ENCODE results near the gene MRPL24.
A peak's percentile ranks its signal among the peaks of the same experiment; 100 is the strongest.

Gene MRPL24

DNA sequence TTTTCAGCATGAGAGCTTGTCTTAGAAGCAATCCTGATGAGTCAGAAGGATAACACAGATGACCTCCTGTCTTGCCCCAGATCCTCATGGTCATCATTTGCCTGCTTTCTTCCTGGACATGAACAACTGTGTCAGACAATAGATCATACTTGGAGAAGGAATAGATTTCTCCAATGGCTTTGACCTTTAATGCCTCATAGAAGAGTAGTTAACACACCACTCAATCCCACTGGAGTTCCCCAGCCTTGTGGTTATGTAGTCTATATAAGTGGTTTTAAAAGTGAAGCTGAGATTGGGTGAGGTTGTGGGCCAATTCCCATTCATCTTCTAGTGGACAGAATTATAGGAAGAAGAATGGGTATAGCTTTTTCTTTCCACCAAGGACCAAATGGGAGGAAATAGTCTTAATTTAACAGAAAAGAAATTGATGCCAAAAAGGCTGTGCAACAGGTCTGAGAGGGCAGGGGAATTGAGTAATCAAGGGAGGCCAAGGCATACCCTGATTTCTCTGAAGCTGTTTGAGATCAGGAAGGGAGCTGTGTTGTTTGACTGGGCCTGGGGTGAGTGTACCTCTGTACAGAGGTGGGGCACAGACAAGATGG is 40.8 kb upstream of the MRPL24 start:
- H2BK15ac ChIP-seq (replicated peaks; ENCODE audit: low read depth) = no peak overlapping the region
- H4K8ac ChIP-seq (ENCODE audit: low read depth, low read length) = no peak overlapping the region
- peaks cover 34% of the 10 kb centered on the region for H3K79me2 ChIP-seq (ENCODE audit: control insufficient read depth, insufficient read depth, low read length)
- H2BK120ac ChIP-seq (ENCODE audit: low read depth, low read length) = no peak overlapping the region
- no peak overlapping the region for H4K5ac ChIP-seq (ENCODE audit: low read length)
- no peak overlapping the region for H3K56ac ChIP-seq (ENCODE audit: low read length)
- peaks cover 6% of the 10 kb centered on the region for H3K36me3 ChIP-seq (ENCODE audit: control insufficient read depth, insufficient read depth, low read length)
- peaks cover 2% of the 10 kb centered on the region for H3K4me1 ChIP-seq (ENCODE audit: control insufficient read depth, low read depth, low read length)
- no peak overlapping the region for H3K27ac ChIP-seq (ENCODE audit: low read depth, low read length)
- no peak overlapping the region for H3K4me3 ChIP-seq (ENCODE audit: low read length)
- H3K4ac ChIP-seq (ENCODE audit: low read depth, low read length) = no peak overlapping the region
- H3K18ac ChIP-seq (ENCODE audit: low read length) = no peak overlapping the region
- no peak overlapping the region for H3K9ac ChIP-seq (ENCODE audit: low read length)
- DNase-seq = no peak
- H3K27me3 ChIP-seq (ENCODE audit: insufficient read depth, low read length, poor library complexity) = no peaks in the 10 kb centered on the region
- H3K4me2 ChIP-seq (ENCODE audit: low read length) = no peak overlapping the region
- no peak overlapping the region for H2AK5ac ChIP-seq (ENCODE audit: low read length)
- H3K79me1 ChIP-seq (ENCODE audit: low read length) = peaks cover 18% of the 10 kb centered on the region
- no peak overlapping the region for H3K23ac ChIP-seq (ENCODE audit: low read length)
- H2BK5ac ChIP-seq (ENCODE audit: low read length) = no peak overlapping the region

DNA sequence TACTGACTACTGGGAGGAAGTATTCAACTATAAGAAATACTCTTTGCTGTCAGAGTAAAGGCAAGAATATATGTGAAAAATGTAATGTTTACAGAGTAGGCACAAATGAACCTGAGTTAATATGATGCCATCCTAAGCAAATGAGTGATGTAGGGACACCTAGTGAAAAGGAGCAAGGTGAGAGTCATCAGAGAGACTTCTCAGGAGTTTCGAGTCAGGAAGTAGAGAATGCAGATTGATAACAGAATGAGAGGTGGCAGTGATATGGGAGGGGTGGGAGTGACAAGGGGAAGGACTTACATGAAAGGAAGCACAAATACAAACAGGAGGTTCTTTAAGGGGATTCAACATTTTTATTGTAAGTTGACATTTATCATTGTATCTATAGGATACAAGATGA is 36.7 kb upstream of the MRPL24 start:
- peaks cover 3% of the 10 kb centered on the region for H3K36me3 ChIP-seq (ENCODE audit: control insufficient read depth, insufficient read depth, low read length)
- H3K27ac ChIP-seq (ENCODE audit: low read depth, low read length) = no peak overlapping the region
- H3K79me2 ChIP-seq (ENCODE audit: control insufficient read depth, insufficient read depth, low read length) = peaks cover 62% of the 10 kb centered on the region
- H2AK5ac ChIP-seq (ENCODE audit: low read length) = no peak overlapping the region
- no peak overlapping the region for H3K18ac ChIP-seq (ENCODE audit: low read length)
- no peak overlapping the region for H3K56ac ChIP-seq (ENCODE audit: low read length)
- H3K4me1 ChIP-seq (ENCODE audit: control insufficient read depth, low read depth, low read length) = peaks cover 2% of the 10 kb centered on the region
- H2BK15ac ChIP-seq (replicated peaks; ENCODE audit: low read depth) = no peak overlapping the region
- H3K4ac ChIP-seq (ENCODE audit: low read depth, low read length) = no peak overlapping the region
- H3K79me1 ChIP-seq (ENCODE audit: low read length) = peaks cover 14% of the 10 kb centered on the region
- H3K27me3 ChIP-seq (ENCODE audit: insufficient read depth, low read length, poor library complexity) = no peaks in the 10 kb centered on the region
- no peak overlapping the region for H3K4me2 ChIP-seq (ENCODE audit: low read length)
- no peak overlapping the region for H2BK5ac ChIP-seq (ENCODE audit: low read length)
- peak; percentile 59 for DNase-seq
- H3K9ac ChIP-seq (ENCODE audit: low read length) = no peak overlapping the region
- no peak overlapping the region for H3K23ac ChIP-seq (ENCODE audit: low read length)
- H3K4me3 ChIP-seq (ENCODE audit: low read length) = no peak overlapping the region
- H4K8ac ChIP-seq (ENCODE audit: low read depth, low read length) = no peak overlapping the region
- H4K5ac ChIP-seq (ENCODE audit: low read length) = no peak overlapping the region
- H2BK120ac ChIP-seq (ENCODE audit: low read depth, low read length) = no peak overlapping the region
- no CpG with 5 or more reads among the region's 1 CpG for WGBS (ENCODE audit: extremely low coverage, insufficient coverage, low lambda C conversion rate)

DNA sequence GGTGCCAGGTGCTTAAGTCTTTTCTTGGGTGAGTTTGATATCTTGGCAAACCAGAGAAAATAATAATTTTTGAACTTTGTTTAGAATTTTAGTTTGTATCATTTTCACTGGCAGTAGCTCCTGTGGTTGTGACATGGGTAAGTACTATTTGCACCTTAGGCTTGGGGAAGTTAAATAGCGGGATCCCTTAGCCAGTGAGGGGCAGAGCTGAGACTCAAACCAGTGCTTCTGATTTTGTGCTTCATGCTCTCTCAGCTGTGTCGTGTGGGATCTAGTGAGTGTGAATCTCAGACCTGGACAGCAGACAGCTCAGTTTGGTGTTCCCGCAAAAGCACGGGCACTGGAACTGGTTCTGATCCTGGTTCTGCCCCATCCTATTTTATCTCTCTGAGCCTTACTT is 36.1 kb upstream of the MRPL24 start:
- no peak overlapping the region for H2BK5ac ChIP-seq (ENCODE audit: low read length)
- H3K27me3 ChIP-seq (ENCODE audit: insufficient read depth, low read length, poor library complexity) = no peaks in the 10 kb centered on the region
- peaks cover 2% of the 10 kb centered on the region for H3K4me1 ChIP-seq (ENCODE audit: control insufficient read depth, low read depth, low read length)
- no peak overlapping the region for H3K4ac ChIP-seq (ENCODE audit: low read depth, low read length)
- peaks cover 13% of the 10 kb centered on the region for H3K79me1 ChIP-seq (ENCODE audit: low read length)
- no peak overlapping the region for H3K4me3 ChIP-seq (ENCODE audit: low read length)
- peak; percentile 22 for DNase-seq
- H3K9ac ChIP-seq (ENCODE audit: low read length) = no peak overlapping the region
- peaks cover 66% of the 10 kb centered on the region for H3K79me2 ChIP-seq (ENCODE audit: control insufficient read depth, insufficient read depth, low read length)
- H4K8ac ChIP-seq (ENCODE audit: low read depth, low read length) = no peak overlapping the region
- H2BK120ac ChIP-seq (ENCODE audit: low read depth, low read length) = no peak overlapping the region
- no CpG with 5 or more reads among the region's 4 CpGs for WGBS (ENCODE audit: extremely low coverage, insufficient coverage, low lambda C conversion rate)
- no peak overlapping the region for H2BK15ac ChIP-seq (replicated peaks; ENCODE audit: low read depth)
- no peak overlapping the region for H3K4me2 ChIP-seq (ENCODE audit: low read length)
- H4K5ac ChIP-seq (ENCODE audit: low read length) = no peak overlapping the region
- H3K56ac ChIP-seq (ENCODE audit: low read length) = no peak overlapping the region
- H3K18ac ChIP-seq (ENCODE audit: low read length) = no peak overlapping the region
- H3K36me3 ChIP-seq (ENCODE audit: control insufficient read depth, insufficient read depth, low read length) = peaks cover 3% of the 10 kb centered on the region
- no peak overlapping the region for H2AK5ac ChIP-seq (ENCODE audit: low read length)
- no peak overlapping the region for H3K27ac ChIP-seq (ENCODE audit: low read depth, low read length)
- no peak overlapping the region for H3K23ac ChIP-seq (ENCODE audit: low read length)

DNA sequence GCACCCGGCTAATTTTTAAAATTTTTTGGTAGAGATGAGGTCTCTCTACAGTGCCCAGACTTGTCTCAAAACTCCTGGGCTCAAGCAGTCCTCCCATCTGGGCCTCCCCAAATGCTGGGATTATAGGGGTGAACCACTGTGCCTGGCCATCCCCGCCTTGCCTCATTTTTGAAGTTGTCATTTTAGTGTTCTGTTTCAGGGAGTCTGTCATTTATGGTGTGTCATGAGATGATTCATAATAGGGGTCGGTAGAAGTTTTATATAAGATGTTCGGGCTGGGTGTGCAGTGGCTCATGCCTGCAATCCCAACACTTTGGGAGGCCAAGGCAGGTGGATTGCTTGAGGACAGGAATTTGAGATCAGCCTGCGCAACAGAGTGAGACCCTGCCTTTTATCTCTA is 34.9 kb upstream of the MRPL24 start:
- Histone ChIP-seq H4K8ac (ENCODE audit: low read depth, low read length) (no peak overlapping the region), H2BK5ac (ENCODE audit: low read length) (no peak overlapping the region), H2AK5ac (ENCODE audit: low read length) (no peak overlapping the region), H2BK120ac (ENCODE audit: low read depth, low read length) (no peak overlapping the region), H3K27ac (ENCODE audit: low read depth, low read length) (no peak overlapping the region), H3K23ac (ENCODE audit: low read length) (no peak overlapping the region), H2BK15ac (replicated peaks; ENCODE audit: low read depth) (no peak overlapping the region), H4K5ac (ENCODE audit: low read length) (no peak overlapping the region), H3K36me3 (ENCODE audit: control insufficient read depth, insufficient read depth, low read length) (peaks cover 4% of the 10 kb centered on the region), H3K18ac (ENCODE audit: low read length) (no peak overlapping the region), H3K4me2 (ENCODE audit: low read length) (no peak overlapping the region), H3K79me1 (ENCODE audit: low read length) (peaks cover 13% of the 10 kb centered on the region), H3K56ac (ENCODE audit: low read length) (no peak overlapping the region), H3K4ac (ENCODE audit: low read depth, low read length) (no peak overlapping the region), H3K9ac (ENCODE audit: low read length) (no peak overlapping the region), H3K79me2 (ENCODE audit: control insufficient read depth, insufficient read depth, low read length) (peaks cover 65% of the 10 kb centered on the region), H3K4me3 (ENCODE audit: low read length) (no peak overlapping the region), H3K27me3 (ENCODE audit: insufficient read depth, low read length, poor library complexity) (no peaks in the 10 kb centered on the region), H3K4me1 (ENCODE audit: control insufficient read depth, low read depth, low read length) (peaks cover 6% of the 10 kb centered on the region)
- no peak for DNase-seq
- WGBS (ENCODE audit: extremely low coverage, insufficient coverage, low lambda C conversion rate) = 100% methylated on average over 2 of the region's 5 CpGs

DNA sequence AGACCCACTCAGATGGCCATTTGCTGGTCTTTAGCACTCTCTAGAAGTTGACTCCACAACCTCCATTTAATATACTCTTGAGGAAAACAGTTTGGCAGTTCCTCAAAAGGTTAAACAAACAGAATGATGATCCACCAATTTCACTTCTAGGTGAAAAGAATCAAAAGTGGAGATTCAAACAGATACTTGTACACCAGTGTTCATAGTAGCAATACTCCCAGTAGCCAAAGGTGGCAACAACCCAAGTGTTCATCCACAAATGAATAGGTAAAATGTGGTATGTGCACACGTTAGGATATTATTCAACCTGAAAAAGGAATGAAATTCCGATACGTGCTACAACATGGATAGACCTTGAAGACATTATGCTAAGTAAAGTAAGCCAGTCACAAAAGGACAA is 32.7 kb upstream of the MRPL24 start:
- Histone ChIP-seq H3K79me1 (ENCODE audit: low read length) (peaks cover 20% of the 10 kb centered on the region), H2BK5ac (ENCODE audit: low read length) (no peak overlapping the region), H3K27ac (ENCODE audit: low read depth, low read length) (no peak overlapping the region), H3K4me2 (ENCODE audit: low read length) (no peak overlapping the region), H3K4me1 (ENCODE audit: control insufficient read depth, low read depth, low read length) (peaks cover 11% of the 10 kb centered on the region), H3K79me2 (ENCODE audit: control insufficient read depth, insufficient read depth, low read length) (peaks cover 76% of the 10 kb centered on the region), H3K9ac (ENCODE audit: low read length) (no peak overlapping the region), H3K36me3 (ENCODE audit: control insufficient read depth, insufficient read depth, low read length) (peaks cover 4% of the 10 kb centered on the region), H3K27me3 (ENCODE audit: insufficient read depth, low read length, poor library complexity) (no peaks in the 10 kb centered on the region), H2BK15ac (replicated peaks; ENCODE audit: low read depth) (no peak overlapping the region), H3K4ac (ENCODE audit: low read depth, low read length) (no peak overlapping the region), H3K56ac (ENCODE audit: low read length) (no peak overlapping the region), H3K4me3 (ENCODE audit: low read length) (no peak overlapping the region), H2AK5ac (ENCODE audit: low read length) (no peak overlapping the region), H4K5ac (ENCODE audit: low read length) (no peak overlapping the region), H2BK120ac (ENCODE audit: low read depth, low read length) (no peak overlapping the region), H3K23ac (ENCODE audit: low read length) (no peak overlapping the region), H4K8ac (ENCODE audit: low read depth, low read length) (no peak overlapping the region), H3K18ac (ENCODE audit: low read length) (no peak overlapping the region)
- no CpG with 5 or more reads among the region's 3 CpGs for WGBS (ENCODE audit: extremely low coverage, insufficient coverage, low lambda C conversion rate)
- DNase-seq = no peak

All from mesendoderm (in vitro differentiated cells).